Neural cell (in vitro differentiated cells): ENCODE data around the gene CABLES2.

Source experiments
- EP300 ChIP-seq: fragments of 450-650 bp; conservative IDR thresholded peaks from 2 replicates; pipeline ENCODE4 v1.6.1; 2014; ENCODE audit warnings: antibody characterized with exemption, mild to moderate bottlenecking, moderate library complexity; ENCODE audit not compliant: poor library complexity, severe bottlenecking
- EZH2 ChIP-seq: fragments of 200-600, 300-800 bp; shearing (Covaris generic), sonication (generic); IDR thresholded peaks from 2 replicates; pipeline ENCODE4 v1.6.1; 2014; ENCODE audit warnings: antibody characterized with exemption, low read length, borderline replicate concordance, mild to moderate bottlenecking; ENCODE audit not compliant: insufficient read depth, poor library complexity, severe bottlenecking
- RAD21 ChIP-seq: fragments of 450-650 bp; conservative IDR thresholded peaks from 2 replicates; pipeline ENCODE4 v1.6.1; 2014; ENCODE audit warnings: antibody characterized with exemption, mild to moderate bottlenecking, moderate library complexity
- SMC3 ChIP-seq: fragments of 450-650 bp; conservative IDR thresholded peaks from 2 replicates; pipeline ENCODE4 v1.6.1; 2014; ENCODE audit warnings: antibody characterized with exemption, mild to moderate bottlenecking, moderate library complexity; ENCODE audit not compliant: poor library complexity
- TF ChIP-seq, protein P1 (sequence below): fragments of 450-650 bp; IDR thresholded peaks from 2 replicates; pipeline ENCODE4 v1.5.1; 2014; ENCODE audit warnings: antibody characterized with exemption, mild to moderate bottlenecking, moderate library complexity; ENCODE audit not compliant: poor library complexity, severe bottlenecking

- TF ChIP-seq EZH2 (no peak), RAD21 (no peak), SMC3 (no peak), EP300 (no peak)
- TF ChIP-seq, protein P1, sequence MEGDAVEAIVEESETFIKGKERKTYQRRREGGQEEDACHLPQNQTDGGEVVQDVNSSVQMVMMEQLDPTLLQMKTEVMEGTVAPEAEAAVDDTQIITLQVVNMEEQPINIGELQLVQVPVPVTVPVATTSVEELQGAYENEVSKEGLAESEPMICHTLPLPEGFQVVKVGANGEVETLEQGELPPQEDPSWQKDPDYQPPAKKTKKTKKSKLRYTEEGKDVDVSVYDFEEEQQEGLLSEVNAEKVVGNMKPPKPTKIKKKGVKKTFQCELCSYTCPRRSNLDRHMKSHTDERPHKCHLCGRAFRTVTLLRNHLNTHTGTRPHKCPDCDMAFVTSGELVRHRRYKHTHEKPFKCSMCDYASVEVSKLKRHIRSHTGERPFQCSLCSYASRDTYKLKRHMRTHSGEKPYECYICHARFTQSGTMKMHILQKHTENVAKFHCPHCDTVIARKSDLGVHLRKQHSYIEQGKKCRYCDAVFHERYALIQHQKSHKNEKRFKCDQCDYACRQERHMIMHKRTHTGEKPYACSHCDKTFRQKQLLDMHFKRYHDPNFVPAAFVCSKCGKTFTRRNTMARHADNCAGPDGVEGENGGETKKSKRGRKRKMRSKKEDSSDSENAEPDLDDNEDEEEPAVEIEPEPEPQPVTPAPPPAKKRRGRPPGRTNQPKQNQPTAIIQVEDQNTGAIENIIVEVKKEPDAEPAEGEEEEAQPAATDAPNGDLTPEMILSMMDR: no peak
Observed at GRCh38 chr20:62425281-62426058, 18.4 kb upstream of the CABLES2 start.
